BLaER1 (cell line): ENCODE measurements around the gene ZNF732.
"Not testable (repeated sequence)": the region's sequence is repeated elsewhere in the genome, so short reads cannot be mapped to it uniquely, and the experiment has no call there.

Experiments used
- H3K27ac ChIP-seq: shearing (Covaris generic); formaldehyde crosslinking; 2 replicates; pipeline ENCODE4 v1.8.1; 2022
- H3K27me3 ChIP-seq: shearing (Covaris generic); formaldehyde crosslinking; 2 replicates; pipeline ENCODE4 v1.8.1; 2022
- H3K36me3 ChIP-seq: shearing (Covaris generic); formaldehyde crosslinking; 2 replicates; pipeline ENCODE4 v1.8.1; 2022
- H3K4me1 ChIP-seq: shearing (Covaris generic); formaldehyde crosslinking; 2 replicates; pipeline ENCODE4 v1.8.1; 2022
- H3K4me2 ChIP-seq: shearing (Covaris generic); formaldehyde crosslinking; 2 replicates; pipeline ENCODE4 v1.8.1; 2022
- H3K4me3 ChIP-seq: shearing (Covaris generic); formaldehyde crosslinking; 2 replicates; pipeline ENCODE4 v1.8.1; 2022
- H3K9ac ChIP-seq: shearing (Covaris generic); formaldehyde crosslinking; 2 replicates; pipeline ENCODE4 v1.8.1; 2022
- H3K9me3 ChIP-seq: shearing (Covaris generic); formaldehyde crosslinking; 2 replicates; pipeline ENCODE4 v1.8.1; 2022
- H4K20me1 ChIP-seq: shearing (Covaris generic); formaldehyde crosslinking; 2 replicates; pipeline ENCODE4 v1.8.1; 2022
- Cebpa-rat ChIP-seq: shearing (Covaris generic); IDR thresholded peaks from 2 replicates; pipeline ENCODE4 v1.8.1; 2022

The ZNF732 gene

GRCh38 chr4:314296-314903 lies 9.1 kb upstream of the ZNF732 start:
- H3K4me1 ChIP-seq: peaks cover 29% of the 10 kb centered on the region
- peaks cover 94% of the 10 kb centered on the region for H3K9me3 ChIP-seq
- no peak overlapping the region for H3K4me3 ChIP-seq
- H3K9ac ChIP-seq: no peak overlapping the region
- H3K36me3 ChIP-seq: no peaks in the 10 kb centered on the region
- no peaks in the 10 kb centered on the region for H3K27me3 ChIP-seq
- peak overlapping the region; percentile 45 for H3K4me2 ChIP-seq
- TF ChIP-seq Cebpa-rat: no peak
- no peaks in the 10 kb centered on the region for H4K20me1 ChIP-seq
- no peak overlapping the region for H3K27ac ChIP-seq

- no peak overlapping the region for H3K9ac ChIP-seq
- H3K9me3 ChIP-seq: peaks cover 68% of the 10 kb centered on the region
- TF ChIP-seq Cebpa-rat: no peak
- H3K27me3 ChIP-seq: no peaks in the 10 kb centered on the region
- H3K4me3 ChIP-seq: no peak overlapping the region
- H3K36me3 ChIP-seq: no peaks in the 10 kb centered on the region
- peaks cover 7% of the 10 kb centered on the region; the same call in 1 of the 2 replicates for H4K20me1 ChIP-seq
- peaks cover 53% of the 10 kb centered on the region for H3K4me1 ChIP-seq
- peak overlapping the region; percentile 26 for H3K4me2 ChIP-seq
- no peak overlapping the region for H3K27ac ChIP-seq
These were observed 4.5 kb upstream of the ZNF732 start for GRCh38 chr4:309807-310206.

- Histone ChIP-seq H3K27me3 (no peaks in the 10 kb centered on the region), H3K4me3 (no peak overlapping the region), H3K27ac (no peak overlapping the region; the same call in 1 of the 2 replicates), H3K9me3 (peaks cover 70% of the 10 kb centered on the region), H4K20me1 (peaks cover 7% of the 10 kb centered on the region; the same call in 1 of the 2 replicates), H3K9ac (no peak overlapping the region), H3K4me1 (peaks cover 36% of the 10 kb centered on the region), H3K4me2 (peak overlapping the region; percentile 78), H3K36me3 (no peaks in the 10 kb centered on the region)
- 0 out of 2 replicates have a peak, but pooled peaks have one; percentile 40 for TF ChIP-seq Cebpa-rat
These were observed 1.3 kb upstream of the ZNF732 start for GRCh38 chr4:306551-306961.

- Histone ChIP-seq H3K4me1 (peaks cover 28% of the 10 kb centered on the region), H3K9me3 (peaks cover 64% of the 10 kb centered on the region)
- H3K4me2 ChIP-seq, H3K4me3 ChIP-seq, H3K9ac ChIP-seq, H3K36me3 ChIP-seq, H4K20me1 ChIP-seq, H3K27me3 ChIP-seq, H3K27ac ChIP-seq: not testable (repeated sequence)
These were observed 758 bp downstream of the ZNF732 start for GRCh38 chr4:304516-304915.

GRCh38 chr4:302381-302780 lies 2.9 kb downstream of the ZNF732 start:
- H3K4me3 ChIP-seq: no peak overlapping the region
- peaks cover 65% of the 10 kb centered on the region for H3K9me3 ChIP-seq
- peaks cover 6% of the 10 kb centered on the region; the same call in 1 of the 2 replicates for H4K20me1 ChIP-seq
- H3K27ac ChIP-seq: no peak overlapping the region
- H3K4me1 ChIP-seq: peaks cover 16% of the 10 kb centered on the region
- no peaks in the 10 kb centered on the region for H3K27me3 ChIP-seq
- no peak overlapping the region for H3K4me2 ChIP-seq
- no peak for TF ChIP-seq Cebpa-rat
- H3K36me3 ChIP-seq: no peaks in the 10 kb centered on the region
- no peak overlapping the region for H3K9ac ChIP-seq

GRCh38 chr4:294732-295131 lies 10.5 kb downstream of the ZNF732 start:
- no peak overlapping the region for H3K4me2 ChIP-seq
- H3K27me3 ChIP-seq: no peaks in the 10 kb centered on the region
- H3K4me3 ChIP-seq: no peak overlapping the region
- peaks cover 7% of the 10 kb centered on the region; the same call in 1 of the 2 replicates for H3K4me1 ChIP-seq
- H3K9me3 ChIP-seq: peaks cover 72% of the 10 kb centered on the region
- no peaks in the 10 kb centered on the region for H4K20me1 ChIP-seq
- no peaks in the 10 kb centered on the region for H3K36me3 ChIP-seq
- no peak for TF ChIP-seq Cebpa-rat
- H3K27ac ChIP-seq: no peak overlapping the region
- H3K9ac ChIP-seq: no peak overlapping the region

GRCh38 chr4:288891-289290 lies 16.4 kb downstream of the ZNF732 start:
- no peak overlapping the region for H3K4me2 ChIP-seq
- no peak overlapping the region for H3K9ac ChIP-seq
- no peak overlapping the region for H3K27ac ChIP-seq
- H3K4me3 ChIP-seq: no peak overlapping the region
- H3K9me3 ChIP-seq: peaks cover 86% of the 10 kb centered on the region
- TF ChIP-seq Cebpa-rat: no peak
- H3K27me3 ChIP-seq: no peaks in the 10 kb centered on the region
- no peaks in the 10 kb centered on the region for H3K4me1 ChIP-seq
- no peaks in the 10 kb centered on the region for H3K36me3 ChIP-seq
- H4K20me1 ChIP-seq: no peaks in the 10 kb centered on the region

GRCh38 chr4:273309-274017 lies 31.8 kb downstream of the ZNF732 start:
- Histone ChIP-seq H3K4me1 (no peaks in the 10 kb centered on the region), H3K9me3 (peaks cover 88% of the 10 kb centered on the region), H3K4me3 (no peak overlapping the region), H3K36me3 (0 out of 2 replicates have a peak, but pooled peaks cover under 1% of the 10 kb centered on the region), H3K27me3 (no peaks in the 10 kb centered on the region), H4K20me1 (no peaks in the 10 kb centered on the region), H3K27ac (no peak overlapping the region), H3K9ac (no peak overlapping the region), H3K4me2 (no peak overlapping the region)
- no peak for TF ChIP-seq Cebpa-rat

GRCh38 chr4:271492-272103 lies 33.7 kb downstream of the ZNF732 start:
- H3K9me3 ChIP-seq: peaks cover 86% of the 10 kb centered on the region

GRCh38 chr4:259240-259639 lies 46.0 kb downstream of the ZNF732 start:
- not testable (repeated sequence) for H3K27me3 ChIP-seq, H3K9ac ChIP-seq, H3K4me2 ChIP-seq, H4K20me1 ChIP-seq, H3K27ac ChIP-seq, H3K4me3 ChIP-seq, H3K36me3 ChIP-seq, H3K4me1 ChIP-seq
- H3K9me3 ChIP-seq: peaks cover 97% of the 10 kb centered on the region

More at GRCh38 chr4:271492-272103, 33.7 kb downstream of the ZNF732 start:
- H3K9ac ChIP-seq: no peak overlapping the region
- H3K27me3 ChIP-seq: no peaks in the 10 kb centered on the region
- H4K20me1 ChIP-seq: no peaks in the 10 kb centered on the region
- no peak overlapping the region for H3K27ac ChIP-seq
- TF ChIP-seq Cebpa-rat: no peak
- H3K4me3 ChIP-seq: no peak overlapping the region
- no peaks in the 10 kb centered on the region for H3K36me3 ChIP-seq
- no peak overlapping the region for H3K4me2 ChIP-seq
- H3K4me1 ChIP-seq: no peaks in the 10 kb centered on the region
